HUES6 (cell line): ENCODE measurements around the gene SARS1.

Experiments
- H3K27ac ChIP-seq: 2 replicates; pipeline ENCODE4 v1.7.0; 2013; ENCODE audit warnings: low read depth, mild to moderate bottlenecking, low read length, inconsistent platforms
- H3K27me3 ChIP-seq: 2 replicates; pipeline ENCODE4 v1.6.1; 2013; ENCODE audit warnings: low read length; ENCODE audit not compliant: control insufficient read depth, insufficient read depth
- H3K36me3 ChIP-seq: 2 replicates; pipeline ENCODE4 v1.6.1; 2013; ENCODE audit warnings: low read length; ENCODE audit not compliant: control insufficient read depth, insufficient read depth
- H3K4me1 ChIP-seq: 2 replicates; pipeline ENCODE4 v1.6.1; 2013; ENCODE audit warnings: low read length; ENCODE audit not compliant: control insufficient read depth, insufficient read depth
- H3K4me3 ChIP-seq: 2 replicates; pipeline ENCODE4 v1.5.1; 2013; ENCODE audit warnings: low read depth, low read length
- H3K9ac ChIP-seq: one replicate; pipeline ENCODE4 v1.6.1; 2013; ENCODE audit warnings: mild to moderate bottlenecking, low read length
- H3K9me3 ChIP-seq: 2 replicates; pipeline ENCODE4 v1.6.1; 2013; ENCODE audit warnings: low read depth, low read length; ENCODE audit not compliant: control insufficient read depth, insufficient read depth

Gene SARS1

GRCh38 chr1:109265741-109266330 lies 52.1 kb downstream of the SARS1 start:
- Histone ChIP-seq H3K9ac (no peak overlapping the region), H3K27me3 (no peaks in the 10 kb centered on the region), H3K36me3 (peaks cover 50% of the 10 kb centered on the region), H3K4me3 (no peak overlapping the region), H3K9me3 (no peaks in the 10 kb centered on the region), H3K27ac (no peak overlapping the region), H3K4me1 (0 out of 2 replicates have a peak, but pooled peaks cover 6% of the 10 kb centered on the region)

GRCh38 chr1:109266965-109267364 lies 53.2 kb downstream of the SARS1 start:
- H3K27ac ChIP-seq, result no peak overlapping the region
- no peaks in the 10 kb centered on the region for H3K9me3 ChIP-seq
- H3K27me3 ChIP-seq, result no peaks in the 10 kb centered on the region
- 0 out of 2 replicates have a peak, but pooled peaks cover 6% of the 10 kb centered on the region for H3K4me1 ChIP-seq
- peaks cover 50% of the 10 kb centered on the region for H3K36me3 ChIP-seq
- no peak overlapping the region for H3K4me3 ChIP-seq
- no peak overlapping the region for H3K9ac ChIP-seq

- H3K4me1 ChIP-seq, result peaks cover 6% of the 10 kb centered on the region; the same call in 1 of the 2 replicates
- no peak overlapping the region for H3K9ac ChIP-seq
- H3K27me3 ChIP-seq, result no peaks in the 10 kb centered on the region
- no peaks in the 10 kb centered on the region for H3K9me3 ChIP-seq
- no peak overlapping the region for H3K27ac ChIP-seq
- no peak overlapping the region for H3K4me3 ChIP-seq
- peaks cover 53% of the 10 kb centered on the region for H3K36me3 ChIP-seq
Measured at GRCh38 chr1:109267743-109268300, 54.1 kb downstream of the SARS1 start.

GRCh38 chr1:109268431-109269211 lies 54.9 kb downstream of the SARS1 start:
- H3K27ac ChIP-seq, result no peak overlapping the region
- no peak overlapping the region for H3K9ac ChIP-seq
- no peaks in the 10 kb centered on the region for H3K9me3 ChIP-seq
- no peaks in the 10 kb centered on the region for H3K27me3 ChIP-seq
- peaks cover 1% of the 10 kb centered on the region for H3K4me1 ChIP-seq
- peaks cover 54% of the 10 kb centered on the region for H3K36me3 ChIP-seq
- H3K4me3 ChIP-seq, result no peak overlapping the region

GRCh38 chr1:109269212-109269980 lies 55.7 kb downstream of the SARS1 start:
- peaks cover 53% of the 10 kb centered on the region for H3K36me3 ChIP-seq
- no peak overlapping the region for H3K9ac ChIP-seq
- no peaks in the 10 kb centered on the region for H3K27me3 ChIP-seq
- no peak overlapping the region for H3K4me3 ChIP-seq
- H3K9me3 ChIP-seq, result no peaks in the 10 kb centered on the region
- no peak overlapping the region for H3K27ac ChIP-seq
- peaks cover 9% of the 10 kb centered on the region for H3K4me1 ChIP-seq

GRCh38 chr1:109269981-109270622 lies 56.4 kb downstream of the SARS1 start:
- H3K9me3 ChIP-seq, result no peaks in the 10 kb centered on the region
- H3K27ac ChIP-seq, result no peak overlapping the region
- H3K27me3 ChIP-seq, result no peaks in the 10 kb centered on the region
- H3K9ac ChIP-seq, result no peak overlapping the region
- peaks cover 46% of the 10 kb centered on the region for H3K36me3 ChIP-seq
- peaks cover 16% of the 10 kb centered on the region for H3K4me1 ChIP-seq
- H3K4me3 ChIP-seq, result no peak overlapping the region

- Histone ChIP-seq H3K4me3 (no peak overlapping the region), H3K4me1 (peaks cover 23% of the 10 kb centered on the region), H3K27ac (no peak overlapping the region), H3K9me3 (no peaks in the 10 kb centered on the region), H3K27me3 (no peaks in the 10 kb centered on the region), H3K9ac (no peak overlapping the region), H3K36me3 (peaks cover 39% of the 10 kb centered on the region)
Measured at GRCh38 chr1:109270623-109271317, 57.1 kb downstream of the SARS1 start.

GRCh38 chr1:109271458-109271857 lies 57.7 kb downstream of the SARS1 start:
- Histone ChIP-seq H3K9ac (no peak overlapping the region), H3K27ac (no peak overlapping the region), H3K27me3 (no peaks in the 10 kb centered on the region), H3K36me3 (peaks cover 39% of the 10 kb centered on the region), H3K9me3 (no peaks in the 10 kb centered on the region), H3K4me1 (peaks cover 25% of the 10 kb centered on the region), H3K4me3 (no peak overlapping the region)

- no peaks in the 10 kb centered on the region for H3K27me3 ChIP-seq
- H3K9me3 ChIP-seq, result no peaks in the 10 kb centered on the region
- H3K27ac ChIP-seq, result no peak overlapping the region
- H3K36me3 ChIP-seq, result peaks cover 39% of the 10 kb centered on the region
- H3K9ac ChIP-seq, result no peak overlapping the region
- H3K4me1 ChIP-seq, result peaks cover 27% of the 10 kb centered on the region
- H3K4me3 ChIP-seq, result no peak overlapping the region
Measured at GRCh38 chr1:109272021-109272799, 58.5 kb downstream of the SARS1 start.
